Measurements from ENCODE around the gene NKX6-1.

Gene NKX6-1

DNA sequence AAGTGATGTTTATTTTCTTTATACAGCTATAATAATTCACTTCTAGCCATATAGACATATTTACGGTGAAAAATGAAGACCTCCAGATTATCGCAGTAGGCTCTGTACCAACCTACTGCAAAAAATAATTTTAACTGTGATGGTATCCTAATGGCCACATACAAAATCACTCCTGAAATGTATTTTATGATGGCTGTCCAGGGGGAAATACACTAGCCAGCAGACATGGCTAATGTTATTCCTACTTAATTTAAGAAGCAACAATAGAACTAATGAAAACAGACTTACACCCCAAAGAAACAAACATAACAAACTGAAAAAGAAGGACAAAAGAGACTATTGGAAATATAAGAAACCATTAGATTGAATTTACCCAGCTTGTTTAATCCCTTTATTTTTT, 4.6 kb downstream of the NKX6-1 start:
- no peak overlapping the region for H3K9ac ChIP-seq (ENCODE audit: low read length)
- H3K4me3 ChIP-seq (ENCODE audit: low read length) = no peak overlapping the region
- no peak overlapping the region for H2BK5ac ChIP-seq (ENCODE audit: low read length)
- no peak overlapping the region for H2BK120ac ChIP-seq (ENCODE audit: low read depth, low read length)
- no peak overlapping the region for H4K8ac ChIP-seq (ENCODE audit: low read depth, low read length)
- no peaks in the 10 kb centered on the region for H3K79me2 ChIP-seq (ENCODE audit: control insufficient read depth, insufficient read depth, low read length)
- DNase-seq = no peak
- H3K4me1 ChIP-seq (ENCODE audit: control insufficient read depth, low read depth, low read length) = peaks cover 8% of the 10 kb centered on the region
- no peak overlapping the region for H3K27ac ChIP-seq (ENCODE audit: low read depth, low read length)
- no peak overlapping the region for H3K18ac ChIP-seq (ENCODE audit: low read length)
- no peak overlapping the region for H3K56ac ChIP-seq (ENCODE audit: low read length)
- H3K23ac ChIP-seq (ENCODE audit: low read length) = no peak overlapping the region
- H3K36me3 ChIP-seq (ENCODE audit: control insufficient read depth, insufficient read depth, low read length) = no peaks in the 10 kb centered on the region
- no peak overlapping the region for H4K5ac ChIP-seq (ENCODE audit: low read length)
- WGBS (ENCODE audit: extremely low coverage, insufficient coverage, low lambda C conversion rate) = no CpG with 5 or more reads among the region's 2 CpGs
- H2BK15ac ChIP-seq (replicated peaks; ENCODE audit: low read depth) = no peak overlapping the region
- H3K27me3 ChIP-seq (ENCODE audit: insufficient read depth, low read length, poor library complexity) = peaks cover 66% of the 10 kb centered on the region
- no peak overlapping the region for H2AK5ac ChIP-seq (ENCODE audit: low read length)
- no peak overlapping the region for H3K4me2 ChIP-seq (ENCODE audit: low read length)
- no peak overlapping the region for H3K4ac ChIP-seq (ENCODE audit: low read depth, low read length)
- H3K79me1 ChIP-seq (ENCODE audit: low read length) = no peaks in the 10 kb centered on the region

DNA sequence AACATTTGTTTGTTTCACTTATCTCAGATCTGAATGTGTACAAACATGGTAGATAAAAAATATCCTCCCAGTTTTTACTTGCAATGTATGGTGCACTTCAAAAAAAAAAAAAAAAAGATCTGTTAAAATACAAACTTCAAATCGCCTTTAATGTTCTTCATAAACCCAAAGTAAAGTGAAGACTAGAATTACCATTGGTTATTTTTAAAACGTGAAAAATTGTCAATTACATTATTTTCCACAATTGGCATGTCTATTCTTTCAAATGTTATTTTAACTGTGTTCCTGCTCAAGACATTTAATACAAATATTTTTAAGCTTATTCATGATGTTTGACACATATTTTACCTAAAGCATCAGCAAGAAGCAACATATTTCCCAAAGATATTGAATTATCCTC, 5.0 kb downstream of the NKX6-1 start:
- Histone ChIP-seq H3K79me2 (ENCODE audit: control insufficient read depth, insufficient read depth, low read length) (no peaks in the 10 kb centered on the region), H3K79me1 (ENCODE audit: low read length) (no peaks in the 10 kb centered on the region), H2BK15ac (replicated peaks; ENCODE audit: low read depth) (no peak overlapping the region), H3K9ac (ENCODE audit: low read length) (no peak overlapping the region), H3K23ac (ENCODE audit: low read length) (no peak overlapping the region), H3K4me1 (ENCODE audit: control insufficient read depth, low read depth, low read length) (peaks cover 8% of the 10 kb centered on the region), H2AK5ac (ENCODE audit: low read length) (no peak overlapping the region), H4K5ac (ENCODE audit: low read length) (no peak overlapping the region), H2BK120ac (ENCODE audit: low read depth, low read length) (no peak overlapping the region), H3K27me3 (ENCODE audit: insufficient read depth, low read length, poor library complexity) (peaks cover 69% of the 10 kb centered on the region), H2BK5ac (ENCODE audit: low read length) (no peak overlapping the region), H3K36me3 (ENCODE audit: control insufficient read depth, insufficient read depth, low read length) (no peaks in the 10 kb centered on the region), H3K27ac (ENCODE audit: low read depth, low read length) (no peak overlapping the region), H3K4me3 (ENCODE audit: low read length) (no peak overlapping the region), H3K4me2 (ENCODE audit: low read length) (no peak overlapping the region), H3K18ac (ENCODE audit: low read length) (no peak overlapping the region), H4K8ac (ENCODE audit: low read depth, low read length) (no peak overlapping the region), H3K56ac (ENCODE audit: low read length) (no peak overlapping the region), H3K4ac (ENCODE audit: low read depth, low read length) (no peak overlapping the region)
- no CpG with 5 or more reads among the region's 2 CpGs for WGBS (ENCODE audit: extremely low coverage, insufficient coverage, low lambda C conversion rate)
- DNase-seq = no peak

DNA sequence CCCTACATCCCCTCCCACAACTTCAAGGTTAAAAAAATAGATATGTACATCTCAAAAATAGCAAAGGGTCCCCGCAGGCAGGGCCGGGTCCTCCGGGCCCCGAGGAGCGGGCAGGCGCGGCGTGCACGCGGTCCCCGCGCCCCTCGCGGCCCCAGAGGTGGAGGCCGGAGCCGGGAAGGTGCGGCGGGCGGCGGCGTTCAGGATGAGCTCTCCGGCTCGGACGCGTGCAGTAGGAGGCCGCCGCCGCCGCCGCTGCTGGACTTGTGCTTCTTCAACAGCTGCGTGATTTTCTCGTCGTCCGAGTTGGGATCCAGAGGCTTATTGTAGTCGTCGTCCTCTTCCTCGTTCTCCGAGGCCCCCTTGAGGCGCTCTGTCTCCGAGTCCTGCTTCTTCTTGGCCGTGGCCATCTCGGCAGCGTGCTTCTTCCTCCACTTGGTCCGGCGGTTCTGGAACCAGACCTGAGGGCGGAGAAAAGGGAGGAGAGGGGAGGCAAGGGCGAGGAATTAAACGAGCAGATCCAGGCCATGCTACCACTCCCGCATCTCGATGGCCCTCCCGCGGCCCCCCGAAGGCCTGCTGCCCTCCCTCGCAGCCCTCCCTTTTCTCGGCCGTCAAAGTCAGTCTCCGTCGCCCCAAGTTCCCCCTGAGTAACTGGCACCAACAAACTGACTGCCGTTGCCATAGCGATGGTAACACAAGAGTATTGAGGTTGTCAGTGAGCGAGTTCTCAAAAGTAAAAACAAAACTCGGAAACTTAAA, 5.8 kb downstream of the NKX6-1 start:
- H4K5ac ChIP-seq (ENCODE audit: low read length) = no peak overlapping the region
- no peak overlapping the region for H2AK5ac ChIP-seq (ENCODE audit: low read length)
- H2BK15ac ChIP-seq (replicated peaks; ENCODE audit: low read depth) = no peak overlapping the region
- peak overlapping the region; percentile 8 for H3K56ac ChIP-seq (ENCODE audit: low read length)
- H3K79me2 ChIP-seq (ENCODE audit: control insufficient read depth, insufficient read depth, low read length) = no peaks in the 10 kb centered on the region
- peak overlapping the region; percentile 13 for H3K9ac ChIP-seq (ENCODE audit: low read length)
- no CpG with 5 or more reads among the region's 62 CpGs for WGBS (ENCODE audit: extremely low coverage, insufficient coverage, low lambda C conversion rate)
- no peak overlapping the region for H2BK5ac ChIP-seq (ENCODE audit: low read length)
- H3K36me3 ChIP-seq (ENCODE audit: control insufficient read depth, insufficient read depth, low read length) = no peaks in the 10 kb centered on the region
- H3K4me3 ChIP-seq (ENCODE audit: low read length) = no peak overlapping the region
- H3K79me1 ChIP-seq (ENCODE audit: low read length) = no peaks in the 10 kb centered on the region
- H3K27me3 ChIP-seq (ENCODE audit: insufficient read depth, low read length, poor library complexity) = peaks cover 69% of the 10 kb centered on the region
- H4K8ac ChIP-seq (ENCODE audit: low read depth, low read length) = no peak overlapping the region
- peak overlapping the region; percentile 51 for H3K4me2 ChIP-seq (ENCODE audit: low read length)
- DNase-seq = peak; percentile 84
- H2BK120ac ChIP-seq (ENCODE audit: low read depth, low read length) = no peak overlapping the region
- H3K4me1 ChIP-seq (ENCODE audit: control insufficient read depth, low read depth, low read length) = peaks cover 8% of the 10 kb centered on the region
- H3K27ac ChIP-seq (ENCODE audit: low read depth, low read length) = no peak overlapping the region
- no peak overlapping the region for H3K23ac ChIP-seq (ENCODE audit: low read length)
- no peak overlapping the region for H3K4ac ChIP-seq (ENCODE audit: low read depth, low read length)
- no peak overlapping the region for H3K18ac ChIP-seq (ENCODE audit: low read length)

DNA sequence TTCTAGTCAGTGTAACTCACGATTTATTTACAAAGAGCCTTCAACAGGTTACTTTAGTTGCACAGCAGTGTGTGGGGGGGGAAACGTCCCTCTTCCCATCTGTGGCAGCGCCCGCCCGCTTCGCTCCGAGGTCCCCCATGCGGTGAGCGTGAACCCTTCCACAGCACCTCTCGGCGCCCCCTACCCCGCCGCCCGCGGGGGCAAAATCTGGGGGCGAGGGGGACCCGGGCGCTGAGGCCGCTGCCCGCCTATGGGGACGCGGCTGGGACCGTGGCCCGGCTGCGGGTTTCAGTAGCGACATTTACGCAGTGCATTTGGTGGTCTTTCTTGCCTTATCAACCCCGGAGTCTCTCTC, 6.4 kb downstream of the NKX6-1 start:
- H3K4me3 ChIP-seq (ENCODE audit: low read length) = no peak overlapping the region
- H3K56ac ChIP-seq (ENCODE audit: low read length) = no peak overlapping the region
- H4K5ac ChIP-seq (ENCODE audit: low read length) = no peak overlapping the region
- H3K27ac ChIP-seq (ENCODE audit: low read depth, low read length) = no peak overlapping the region
- H3K9ac ChIP-seq (ENCODE audit: low read length) = no peak overlapping the region
- no peak overlapping the region for H2BK15ac ChIP-seq (replicated peaks; ENCODE audit: low read depth)
- no peak overlapping the region for H4K8ac ChIP-seq (ENCODE audit: low read depth, low read length)
- H2BK5ac ChIP-seq (ENCODE audit: low read length) = no peak overlapping the region
- peaks cover 66% of the 10 kb centered on the region for H3K27me3 ChIP-seq (ENCODE audit: insufficient read depth, low read length, poor library complexity)
- no peaks in the 10 kb centered on the region for H3K79me2 ChIP-seq (ENCODE audit: control insufficient read depth, insufficient read depth, low read length)
- H3K4ac ChIP-seq (ENCODE audit: low read depth, low read length) = no peak overlapping the region
- no CpG with 5 or more reads among the region's 28 CpGs for WGBS (ENCODE audit: extremely low coverage, insufficient coverage, low lambda C conversion rate)
- H3K79me1 ChIP-seq (ENCODE audit: low read length) = no peaks in the 10 kb centered on the region
- H3K36me3 ChIP-seq (ENCODE audit: control insufficient read depth, insufficient read depth, low read length) = no peaks in the 10 kb centered on the region
- H3K18ac ChIP-seq (ENCODE audit: low read length) = no peak overlapping the region
- peak overlapping the region; percentile 35 for H3K4me2 ChIP-seq (ENCODE audit: low read length)
- no peak overlapping the region for H2AK5ac ChIP-seq (ENCODE audit: low read length)
- DNase-seq = no peak
- H3K4me1 ChIP-seq (ENCODE audit: control insufficient read depth, low read depth, low read length) = peaks cover 8% of the 10 kb centered on the region
- no peak overlapping the region for H3K23ac ChIP-seq (ENCODE audit: low read length)
- no peak overlapping the region for H2BK120ac ChIP-seq (ENCODE audit: low read depth, low read length)

DNA sequence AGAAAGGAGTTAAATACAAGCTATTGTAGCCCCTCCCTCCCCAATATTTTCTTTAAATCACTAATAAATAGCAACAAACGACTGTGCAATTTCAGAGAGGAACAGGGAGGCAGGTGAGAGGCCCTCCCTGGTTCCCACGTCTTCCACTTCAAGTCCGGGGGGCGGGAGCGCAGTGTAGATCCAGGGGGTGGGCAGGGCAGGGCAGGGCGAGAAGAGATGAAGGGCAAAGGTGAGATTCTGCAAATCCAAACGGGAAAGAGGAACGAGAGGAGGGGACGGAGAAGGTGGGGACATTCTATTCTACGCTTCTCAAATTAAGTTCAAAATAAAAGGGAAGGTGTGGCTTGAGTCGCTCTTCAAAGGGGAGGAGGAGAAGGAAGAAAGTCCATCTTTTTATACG, 6.8 kb downstream of the NKX6-1 start:
- Histone ChIP-seq H4K8ac (ENCODE audit: low read depth, low read length) (no peak overlapping the region), H3K23ac (ENCODE audit: low read length) (no peak overlapping the region), H2AK5ac (ENCODE audit: low read length) (no peak overlapping the region), H3K56ac (ENCODE audit: low read length) (no peak overlapping the region), H3K4me2 (ENCODE audit: low read length) (no peak overlapping the region), H3K79me2 (ENCODE audit: control insufficient read depth, insufficient read depth, low read length) (no peaks in the 10 kb centered on the region), H3K27me3 (ENCODE audit: insufficient read depth, low read length, poor library complexity) (peaks cover 62% of the 10 kb centered on the region), H3K9ac (ENCODE audit: low read length) (no peak overlapping the region), H3K4me3 (ENCODE audit: low read length) (no peak overlapping the region), H3K27ac (ENCODE audit: low read depth, low read length) (no peak overlapping the region), H3K18ac (ENCODE audit: low read length) (no peak overlapping the region), H3K4me1 (ENCODE audit: control insufficient read depth, low read depth, low read length) (peaks cover 8% of the 10 kb centered on the region), H2BK15ac (replicated peaks; ENCODE audit: low read depth) (no peak overlapping the region), H2BK5ac (ENCODE audit: low read length) (no peak overlapping the region), H3K36me3 (ENCODE audit: control insufficient read depth, insufficient read depth, low read length) (no peaks in the 10 kb centered on the region), H4K5ac (ENCODE audit: low read length) (no peak overlapping the region), H3K79me1 (ENCODE audit: low read length) (no peaks in the 10 kb centered on the region), H3K4ac (ENCODE audit: low read depth, low read length) (no peak overlapping the region), H2BK120ac (ENCODE audit: low read depth, low read length) (no peak overlapping the region)
- no peak for DNase-seq
- no CpG with 5 or more reads among the region's 12 CpGs for WGBS (ENCODE audit: extremely low coverage, insufficient coverage, low lambda C conversion rate)

DNA sequence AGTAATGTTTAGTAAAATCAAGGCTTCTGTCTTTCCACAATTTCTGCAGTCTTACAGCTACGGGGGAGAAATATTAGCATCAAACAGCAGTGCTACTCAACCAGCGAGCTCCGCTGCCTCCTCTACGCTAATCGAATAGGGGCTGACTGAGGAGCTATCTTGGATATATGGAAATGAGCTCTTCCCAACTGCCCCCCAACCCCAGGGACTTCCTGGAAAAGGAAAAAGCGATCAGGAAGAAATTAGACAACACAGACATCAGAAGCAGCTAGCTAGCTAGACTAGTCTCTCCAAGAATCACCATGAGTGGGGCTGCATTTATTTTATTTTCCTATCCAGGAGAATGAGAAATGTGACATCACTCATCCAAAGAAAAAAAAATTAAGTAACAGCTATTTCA, 7.6 kb downstream of the NKX6-1 start:
- Histone ChIP-seq H3K27me3 (ENCODE audit: insufficient read depth, low read length, poor library complexity) (peaks cover 62% of the 10 kb centered on the region), H3K4me3 (ENCODE audit: low read length) (no peak overlapping the region)

More for the DNA sequence above, 7.6 kb downstream of the NKX6-1 start:
- Histone ChIP-seq H4K5ac (ENCODE audit: low read length) (no peak overlapping the region), H3K23ac (ENCODE audit: low read length) (no peak overlapping the region), H2AK5ac (ENCODE audit: low read length) (no peak overlapping the region), H3K27ac (ENCODE audit: low read depth, low read length) (no peak overlapping the region), H2BK15ac (replicated peaks; ENCODE audit: low read depth) (no peak overlapping the region), H3K4me2 (ENCODE audit: low read length) (no peak overlapping the region), H4K8ac (ENCODE audit: low read depth, low read length) (no peak overlapping the region), H3K4me1 (ENCODE audit: control insufficient read depth, low read depth, low read length) (peaks cover 6% of the 10 kb centered on the region), H3K18ac (ENCODE audit: low read length) (no peak overlapping the region), H3K9ac (ENCODE audit: low read length) (no peak overlapping the region), H3K79me1 (ENCODE audit: low read length) (no peaks in the 10 kb centered on the region), H2BK120ac (ENCODE audit: low read depth, low read length) (no peak overlapping the region), H3K36me3 (ENCODE audit: control insufficient read depth, insufficient read depth, low read length) (no peaks in the 10 kb centered on the region), H3K56ac (ENCODE audit: low read length) (no peak overlapping the region), H2BK5ac (ENCODE audit: low read length) (no peak overlapping the region), H3K4ac (ENCODE audit: low read depth, low read length) (no peak overlapping the region), H3K79me2 (ENCODE audit: control insufficient read depth, insufficient read depth, low read length) (no peaks in the 10 kb centered on the region)
- DNase-seq = no peak
- WGBS (ENCODE audit: extremely low coverage, insufficient coverage, low lambda C conversion rate) = no CpG with 5 or more reads among the region's 6 CpGs

Data from mesendoderm (in vitro differentiated cells).